OCI-LY1 (cell line): ENCODE measurements around the gene AGO1.

Experiments used
- CTCF ChIP-seq: fragments of 200-600 bp; sonication (generic), shearing (Covaris generic); IDR thresholded peaks from 2 replicates; pipeline ENCODE4 v1.5.1; 2017; ENCODE audit warnings: mild to moderate bottlenecking, antibody characterized with exemption, low read length, moderate library complexity, mixed read lengths
- EZH2 ChIP-seq: fragments of 200-600 bp; sonication (generic), shearing (Covaris generic); IDR thresholded peaks from 2 replicates; pipeline ENCODE4 v1.8.0; 2017; ENCODE audit warnings: borderline replicate concordance, mixed run types, mild to moderate bottlenecking, antibody characterized with exemption, low read length, moderate library complexity, mixed read lengths

GRCh38 chr1:35834218-35834617 is 48.8 kb upstream of the AGO1 start:
- TF ChIP-seq CTCF = no peak
- no peak for TF ChIP-seq EZH2
